IMR-90 (cell line): Measurements from ENCODE around the gene TNNC1. TPM values are rescaled to one million over a fixed set of nuclear protein-coding genes. Genes with fewer than 3 reads are reported as not detected.

ENCODE experiments used
- ATAC-seq: fragments of 200-7000 bp; cut with Tn5 transposase; 2 replicates; pipeline ENCODE4 v1.9.1; 2020; ENCODE audit warnings: low read depth, mild to moderate bottlenecking, moderate library complexity
- BruUV-seq: library from RNA; stranded (reverse); fragments of 400-500 nt; replicated peaks from 2 replicates; lab custom pipeline; 2021; lab: Mats Ljungman, UMichigan
- CTCF ChIA-PET: fragments of 300-600 bp; formaldehyde crosslinking; extraction: SDS; loops from one replicate; lab custom pipeline; 2021; ENCODE audit warnings: antibody characterized with exemption; lab: Yijun Ruan, JAX
- POLR2A ChIA-PET: fragments of 300-600 bp; sonication (Branson Sonifier 250); formaldehyde crosslinking; loops from one replicate; lab custom pipeline; 2022; ENCODE audit warnings: antibody characterized with exemption; ENCODE audit not compliant: unreplicated experiment; lab: Charles Lee
- DNase-seq: peaks from one replicate; pipeline ENCODE4 v3.0.0; 2013
- H2AFZ ChIP-seq: replicated peaks from 2 replicates; pipeline ENCODE3; 2013; ENCODE audit warnings: low read length, mild to moderate bottlenecking; ENCODE audit not compliant: poor library complexity
- H2AK5ac ChIP-seq: 2 replicates; pipeline ENCODE4 v1.6.1; 2013; ENCODE audit warnings: low read depth, low read length, inconsistent platforms
- H2AK9ac ChIP-seq: replicated peaks from 2 replicates; pipeline ENCODE3; 2013; ENCODE audit warnings: mild to moderate bottlenecking, low read depth, low read length, moderate library complexity; ENCODE audit not compliant: poor library complexity
- H2BK120ac ChIP-seq: 2 replicates; pipeline ENCODE4 v1.6.1; 2013; ENCODE audit warnings: low read depth, low read length, inconsistent platforms
- H2BK15ac ChIP-seq: 3 replicates; pipeline ENCODE4 v1.6.1; 2013; ENCODE audit warnings: low read depth, low read length, inconsistent platforms
- H2BK20ac ChIP-seq: 2 replicates; pipeline ENCODE4 v1.6.1; 2013; ENCODE audit warnings: low read depth, mild to moderate bottlenecking, inconsistent platforms, low read length, moderate library complexity
- H2BK5ac ChIP-seq: 2 replicates; pipeline ENCODE4 v1.6.1; 2013; ENCODE audit warnings: mild to moderate bottlenecking, low read depth, low read length, inconsistent platforms; ENCODE audit not compliant: poor library complexity, severe bottlenecking
- H3K14ac ChIP-seq: replicated peaks from 2 replicates; pipeline ENCODE4 v1.6.1; 2013; ENCODE audit warnings: low read depth, low read length, inconsistent platforms
- H3K18ac ChIP-seq: 2 replicates; pipeline ENCODE4 v1.6.1; 2013; ENCODE audit warnings: low read depth, low read length, control low read depth
- H3K23ac ChIP-seq: 2 replicates; pipeline ENCODE4 v1.6.1; 2013; ENCODE audit warnings: low read depth, low read length, inconsistent platforms
- H3K27ac ChIP-seq: 2 replicates; pipeline ENCODE4 v1.5.1; 2013; ENCODE audit warnings: mild to moderate bottlenecking, control low read depth, low read length; ENCODE audit not compliant: insufficient read depth
- H3K27me3 ChIP-seq: 2 replicates; pipeline ENCODE4 v1.6.1; 2013; ENCODE audit warnings: low read length; ENCODE audit not compliant: control insufficient read depth, insufficient read depth
- H3K36me3 ChIP-seq: 2 replicates; pipeline ENCODE4 v1.6.1; 2013; ENCODE audit warnings: low read length, mixed read lengths; ENCODE audit not compliant: control insufficient read depth, insufficient read depth
- H3K4ac ChIP-seq: 2 replicates; pipeline ENCODE4 v1.6.1; 2013; ENCODE audit warnings: low read depth, low read length, inconsistent platforms
- H3K4me1 ChIP-seq: 2 replicates; pipeline ENCODE4 v1.6.1; 2013; ENCODE audit warnings: low read length, mixed read lengths; ENCODE audit not compliant: control insufficient read depth, insufficient read depth
- H3K4me2 ChIP-seq: 2 replicates; pipeline ENCODE4 v1.6.1; 2013; ENCODE audit warnings: low read depth, mild to moderate bottlenecking, control low read depth, low read length, moderate library complexity
- H3K4me3 ChIP-seq: 2 replicates; pipeline ENCODE4 v1.5.1; 2013; ENCODE audit warnings: low read depth, mild to moderate bottlenecking, control low read depth, low read length, moderate library complexity; ENCODE audit not compliant: insufficient read depth
- H3K56ac ChIP-seq: 2 replicates; pipeline ENCODE4 v1.6.1; 2013; ENCODE audit warnings: low read length, inconsistent platforms; ENCODE audit not compliant: insufficient read depth; ENCODE audit errors: extremely low read depth
- H3K79me1 ChIP-seq, 2 experiments: 2 replicates each; pipeline ENCODE4 v1.6.1; 2013; ENCODE audit warnings: low read length in 2 of 2, inconsistent platforms in 1 of 2, low read depth in 1 of 2
- H3K9ac ChIP-seq: 2 replicates; pipeline ENCODE4 v1.6.1; 2013; ENCODE audit warnings: low read depth, low read length, control low read depth
- H3K9me1 ChIP-seq: 2 replicates; pipeline ENCODE4 v1.6.1; 2013; ENCODE audit warnings: low read length, inconsistent platforms; ENCODE audit not compliant: insufficient read depth
- H3K9me3 ChIP-seq: 2 replicates; pipeline ENCODE4 v1.6.1; 2013; ENCODE audit warnings: low read length; ENCODE audit not compliant: control insufficient read depth, insufficient read depth
- H4K20me1 ChIP-seq: 2 replicates; pipeline ENCODE4 v1.6.1; 2013; ENCODE audit warnings: low read length, inconsistent platforms; ENCODE audit not compliant: insufficient read depth
- H4K5ac ChIP-seq: 2 replicates; pipeline ENCODE4 v1.6.1; 2013; ENCODE audit warnings: mild to moderate bottlenecking, low read depth, low read length, control low read depth
- H4K8ac ChIP-seq, 2 experiments: 2 replicates each; pipeline ENCODE4 v1.6.1; 2013; ENCODE audit warnings: low read depth in 2 of 2, low read length in 2 of 2, control low read depth in 1 of 2, inconsistent platforms in 1 of 2
- H4K91ac ChIP-seq: 2 replicates; pipeline ENCODE4 v1.6.1; 2013; ENCODE audit warnings: low read depth, low read length, inconsistent platforms; ENCODE audit not compliant: insufficient read depth
- CEBPB ChIP-seq: IDR thresholded peaks from 2 replicates; pipeline ENCODE4 v1.6.1; 2012; ENCODE audit warnings: low read depth, low read length, improper control_type of control experiment
- FOS ChIP-seq: fragments of 150-350 bp; IDR thresholded peaks from 2 replicates; pipeline ENCODE4 v1.6.1; 2016; ENCODE audit warnings: low read depth, low read length
- POLR2A ChIP-seq: IDR thresholded peaks from 2 replicates; pipeline ENCODE4 v1.6.1; 2012; ENCODE audit warnings: mild to moderate bottlenecking, low read depth, low read length
- RCOR1 ChIP-seq: IDR thresholded peaks from 2 replicates; pipeline ENCODE4 v1.6.1; 2012; ENCODE audit warnings: mild to moderate bottlenecking, low read length, improper control_type of control experiment; ENCODE audit not compliant: insufficient replicate concordance
- RFX5 ChIP-seq: IDR thresholded peaks from 2 replicates; pipeline ENCODE4 v1.8.0; 2012; ENCODE audit warnings: low read depth, mild to moderate bottlenecking, low read length, moderate library complexity
- USF2 ChIP-seq: fragments of 150-350 bp; IDR thresholded peaks from 2 replicates; pipeline ENCODE4 v1.6.1; 2017; ENCODE audit warnings: mild to moderate bottlenecking, antibody characterized with exemption, low read length, low read depth
- WGBS, 2 experiments: methylation state at CpG; one replicate each; pipeline versions ENCODE4 v1.1.5 to v1.1.7; 2013; ENCODE audit warnings: missing lambda C conversion rate in 2 of 2; ENCODE audit not compliant: insufficient read length in 1 of 2; ENCODE audit errors: extremely low coverage in 2 of 2; 5-methylcytosine and 5-hydroxymethylcytosine counted together
- dilution Hi-C: fragments of 300-500 bp; cut with HindIII; formaldehyde crosslinking; loops from one replicate; pipeline ENCODE4 v1.14.3; 2018; ENCODE audit warnings: low sequenced_read_pairs; ENCODE audit not compliant: unreplicated experiment
- in situ Hi-C: fragments of 300-500 bp; cut with MboI; formaldehyde crosslinking; loops from 3 replicates; pipeline ENCODE4 v1.14.3; 2019; ENCODE audit warnings: low sequenced_read_pairs, inconsistent platforms, mixed read lengths
- intact Hi-C: fragments of 100-400 bp; cut with micrococcal nuclease; formaldehyde crosslinking; loops from 2 replicates; pipeline ENCODE4 v1.10.0; 2022
- polyA plus RNA-seq, 3 experiments: library from polyadenylated mRNA; depleted of rRNA; stranded (reverse); fragments of >200 nt; gene quantifications; 2 replicates each; pipeline ENCODE4 v1.2.3, GENCODE V29; 2012; ENCODE audit warnings: low replicate concordance in 1 of 3
- total RNA-seq: library from RNA; depleted of rRNA; stranded (reverse); fragments of >200 nt; gene quantifications from 2 replicates; pipeline ENCODE4 v1.2.3, GENCODE V29; 2012

The TNNC1 gene
- total and polyA plus RNA-seq, 2 of the 4 experiments (the other 2 are of a cell fraction): 1.3 to 4.6 TPM

- peak; percentile 42 for ATAC-seq
- no peaks in the 10 kb centered on the region for H3K79me1 ChIP-seq
- no TSS peak for BruUV-seq
Measured at GRCh38 chr3:52495777-52496602, 42.1 kb upstream of the TNNC1 start.

More at GRCh38 chr3:52495777-52496602, 42.1 kb upstream of the TNNC1 start:
- TF ChIP-seq USF2: no peak
- TF ChIP-seq POLR2A: no peak
- TF ChIP-seq RCOR1: no peak
- TF ChIP-seq RFX5: no peak
- TF ChIP-seq CEBPB: no peak
- TF ChIP-seq FOS: no peak
- H2BK20ac ChIP-seq: no peak overlapping the region
- DNase-seq: peak; percentile 43
- intact Hi-C loops: no loop called here
- no peak overlapping the region for H3K4me3 ChIP-seq
- peak overlapping the region; percentile 78 for H2AK9ac ChIP-seq
- no peak overlapping the region for H3K27ac ChIP-seq
- peaks cover 9% of the 10 kb centered on the region; the same call in 1 of the 2 replicates for H3K4me1 ChIP-seq
- ChIA-PET POLR2A (no interaction called here), CTCF (no interaction called here)
- H3K9me1 ChIP-seq: peaks cover 10% of the 10 kb centered on the region
- in situ Hi-C loops: no loop called here
- H4K5ac ChIP-seq: no peak overlapping the region
- H3K9me3 ChIP-seq: no peaks in the 10 kb centered on the region
- dilution Hi-C loops: no loop called here
- no peak overlapping the region for H3K23ac ChIP-seq
- 48% methylated on average over 4 of the region's 16 CpGs; no CpG with 5 or more reads in 1 of the 2 experiments for WGBS, 2 experiments
- H4K20me1 ChIP-seq: peaks cover 12% of the 10 kb centered on the region; the same call in 1 of the 2 replicates
- no peak overlapping the region for H4K8ac ChIP-seq
- H2BK15ac ChIP-seq: no peak overlapping the region
- peak overlapping the region; percentile 54; the same call in 1 of the 2 replicates for H2AK5ac ChIP-seq
- no peak overlapping the region for H4K91ac ChIP-seq
- H3K4ac ChIP-seq: peak overlapping the region; percentile 76; the same call in 1 of the 2 replicates
- H2AFZ ChIP-seq: peak overlapping the region; percentile 44
- H2BK120ac ChIP-seq: no peak overlapping the region
- no peak overlapping the region for H3K4me2 ChIP-seq
- H2BK5ac ChIP-seq: no peak overlapping the region
- H3K36me3 ChIP-seq: peaks cover 24% of the 10 kb centered on the region
- no peak overlapping the region for H3K18ac ChIP-seq
- no peak overlapping the region for H3K56ac ChIP-seq
- H3K9ac ChIP-seq: no peak overlapping the region
- no peaks in the 10 kb centered on the region for H3K27me3 ChIP-seq
- 0 out of 2 replicates have a peak overlapping the region, but pooled peaks have one; percentile 29 for H3K14ac ChIP-seq
